Measurements from ENCODE around the gene KRTAP1-1. TPM values are rescaled to one million over a fixed set of nuclear protein-coding genes. Genes with fewer than 3 reads are reported as not detected.
"Not testable (repeated sequence)": the region's sequence is repeated elsewhere in the genome, so short reads cannot be mapped to it uniquely, and the experiment has no call there.

KRTAP1-1 gene
- total and polyA plus RNA-seq, 8 donors, result not detected

DNA sequence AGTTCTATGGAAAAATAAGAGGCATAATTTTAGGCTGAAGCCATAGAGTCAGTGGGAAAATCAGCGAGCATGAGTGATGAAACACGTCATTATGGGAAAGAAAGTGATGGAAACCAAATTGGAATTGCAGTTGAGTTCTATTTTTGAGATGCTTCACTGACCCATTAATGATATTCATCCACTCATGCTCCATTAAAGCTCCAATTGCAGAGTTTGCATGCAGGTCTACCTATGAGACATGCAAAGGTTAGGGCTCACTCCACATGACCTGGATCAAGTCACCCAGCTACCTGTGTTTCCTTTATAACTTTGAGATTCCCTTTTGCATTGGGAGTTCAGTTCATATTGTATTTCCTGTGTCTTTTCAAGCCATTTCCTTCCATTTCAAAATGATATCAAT, 32.4 kb upstream of the KRTAP1-1 start:
- intact Hi-C loops (cut with DNase I), result no loop called here
- H3K4me3 ChIP-seq, result no peak overlapping the region
- TF ChIP-seq, protein P1, sequence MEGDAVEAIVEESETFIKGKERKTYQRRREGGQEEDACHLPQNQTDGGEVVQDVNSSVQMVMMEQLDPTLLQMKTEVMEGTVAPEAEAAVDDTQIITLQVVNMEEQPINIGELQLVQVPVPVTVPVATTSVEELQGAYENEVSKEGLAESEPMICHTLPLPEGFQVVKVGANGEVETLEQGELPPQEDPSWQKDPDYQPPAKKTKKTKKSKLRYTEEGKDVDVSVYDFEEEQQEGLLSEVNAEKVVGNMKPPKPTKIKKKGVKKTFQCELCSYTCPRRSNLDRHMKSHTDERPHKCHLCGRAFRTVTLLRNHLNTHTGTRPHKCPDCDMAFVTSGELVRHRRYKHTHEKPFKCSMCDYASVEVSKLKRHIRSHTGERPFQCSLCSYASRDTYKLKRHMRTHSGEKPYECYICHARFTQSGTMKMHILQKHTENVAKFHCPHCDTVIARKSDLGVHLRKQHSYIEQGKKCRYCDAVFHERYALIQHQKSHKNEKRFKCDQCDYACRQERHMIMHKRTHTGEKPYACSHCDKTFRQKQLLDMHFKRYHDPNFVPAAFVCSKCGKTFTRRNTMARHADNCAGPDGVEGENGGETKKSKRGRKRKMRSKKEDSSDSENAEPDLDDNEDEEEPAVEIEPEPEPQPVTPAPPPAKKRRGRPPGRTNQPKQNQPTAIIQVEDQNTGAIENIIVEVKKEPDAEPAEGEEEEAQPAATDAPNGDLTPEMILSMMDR (IDR thresholded peaks at IDR 0.05), result no peak
- H3K9me3 ChIP-seq, result no peaks in the 10 kb centered on the region
- H3K27ac ChIP-seq, result no peak overlapping the region
- no peaks in the 10 kb centered on the region for H3K4me1 ChIP-seq
- no peak for DNase-seq
- H3K36me3 ChIP-seq, result no peaks in the 10 kb centered on the region
- no peak for ATAC-seq
- H3K27me3 ChIP-seq, result peaks cover 0 to 5% of the 10 kb centered on the region in 2 donors

DNA sequence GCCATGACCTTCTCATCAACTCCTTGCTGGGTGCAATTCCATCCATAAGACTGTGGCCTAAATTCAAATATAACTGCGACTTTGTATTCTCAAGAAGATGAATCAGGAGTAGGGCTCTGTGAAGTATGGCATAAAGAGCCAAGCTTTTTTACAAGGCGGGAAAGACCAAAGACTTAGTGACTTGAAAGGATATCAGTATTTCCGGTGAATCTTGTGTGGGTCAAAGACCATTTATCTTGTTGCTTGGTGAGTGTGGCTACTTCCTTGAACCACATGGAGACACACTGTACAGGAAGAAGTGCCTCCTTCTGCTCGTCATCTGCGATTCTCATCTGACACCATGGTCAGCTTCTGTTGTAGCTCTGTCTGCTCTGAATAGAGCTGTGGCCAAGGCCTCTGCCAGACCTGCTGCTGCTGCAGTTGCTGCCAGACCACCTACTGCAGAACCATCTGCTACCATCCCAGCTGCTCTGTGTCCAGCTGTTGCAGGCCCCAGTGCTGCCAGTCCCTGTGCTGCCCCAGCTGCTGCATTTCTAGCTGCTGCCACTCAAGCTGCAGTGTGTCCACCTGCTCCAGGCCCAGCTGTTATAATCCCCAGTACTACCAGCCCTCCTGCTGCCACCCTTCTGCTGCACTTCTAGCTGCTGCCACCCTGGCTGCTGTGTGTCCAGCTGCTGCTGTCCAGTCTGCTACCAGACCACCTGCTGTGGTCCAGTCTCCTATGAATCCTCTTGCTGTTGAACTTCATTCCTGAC, 30.5 kb upstream of the KRTAP1-1 start:
- Histone ChIP-seq H3K36me3 (no peaks in the 10 kb centered on the region), H3K27me3 (peaks cover 0 to 5% of the 10 kb centered on the region in 2 donors), H3K27ac (no peak overlapping the region), H3K4me3 (no peak overlapping the region), H3K9me3 (no peaks in the 10 kb centered on the region), H3K4me1 (no peaks in the 10 kb centered on the region)
- intact Hi-C loops (cut with DNase I), result no loop called here
- ATAC-seq (no peak), DNase-seq (no peak)
- TF ChIP-seq, protein P1 (IDR thresholded peaks at IDR 0.05), result no peak

DNA sequence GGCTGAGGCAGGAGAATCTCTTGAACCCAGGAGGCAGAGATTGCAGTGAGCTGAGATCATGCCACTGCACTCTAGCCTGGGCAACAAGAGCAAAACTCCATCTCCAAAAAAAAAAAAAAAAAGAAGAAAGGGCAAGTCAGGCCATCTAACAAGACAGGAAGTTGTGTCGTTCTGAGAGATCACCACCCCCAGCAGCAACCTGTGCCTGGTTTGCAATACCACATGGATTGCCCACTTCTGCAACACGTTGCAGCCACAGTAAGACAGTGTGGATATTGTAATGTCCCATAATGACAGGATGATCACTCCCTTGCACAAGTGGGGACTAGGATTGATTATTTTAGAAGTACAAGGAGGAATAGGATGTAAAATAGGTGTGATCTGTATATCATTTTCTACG, 27.8 kb upstream of the KRTAP1-1 start:
- no peak for DNase-seq
- TF ChIP-seq, protein P1 (IDR thresholded peaks at IDR 0.05), result no peak
- no peaks in the 10 kb centered on the region for H3K27me3 ChIP-seq
- H3K4me1 ChIP-seq, result no peaks in the 10 kb centered on the region
- H3K9me3 ChIP-seq, result no peaks in the 10 kb centered on the region
- intact Hi-C loops (cut with DNase I), result no loop called here
- H3K36me3 ChIP-seq, result no peaks in the 10 kb centered on the region
- H3K4me3 ChIP-seq, result no peak overlapping the region
- no peak for ATAC-seq
- no peak overlapping the region for H3K27ac ChIP-seq

DNA sequence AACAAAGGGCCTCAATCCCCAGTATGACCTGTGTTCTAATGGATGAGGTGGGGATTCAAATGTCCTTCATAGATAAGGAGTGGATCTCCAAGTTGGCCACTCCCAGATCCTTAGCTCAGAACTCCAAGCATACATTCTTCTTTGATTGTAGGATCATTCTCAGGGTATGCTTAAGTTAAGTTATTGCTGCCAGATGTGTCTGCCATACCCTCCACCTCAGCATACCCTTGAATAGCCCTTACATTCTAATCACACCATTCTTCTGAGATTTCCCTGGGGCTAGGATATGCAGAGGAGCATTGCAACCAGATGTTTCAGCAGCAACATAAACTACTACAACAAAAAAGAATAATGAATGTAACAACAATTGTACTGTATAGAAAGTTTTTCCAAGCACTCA, 26.0 kb upstream of the KRTAP1-1 start:
- no peak for ATAC-seq
- TF ChIP-seq, protein P1 (IDR thresholded peaks at IDR 0.05), result no peak
- intact Hi-C loops (cut with DNase I), result no loop called here
- H3K9me3 ChIP-seq, result no peaks in the 10 kb centered on the region
- DNase-seq, result no peak
- H3K4me3 ChIP-seq, result no peak overlapping the region
- no peaks in the 10 kb centered on the region for H3K27me3 ChIP-seq
- no peaks in the 10 kb centered on the region for H3K36me3 ChIP-seq
- no peaks in the 10 kb centered on the region for H3K4me1 ChIP-seq
- no peak overlapping the region for H3K27ac ChIP-seq

DNA sequence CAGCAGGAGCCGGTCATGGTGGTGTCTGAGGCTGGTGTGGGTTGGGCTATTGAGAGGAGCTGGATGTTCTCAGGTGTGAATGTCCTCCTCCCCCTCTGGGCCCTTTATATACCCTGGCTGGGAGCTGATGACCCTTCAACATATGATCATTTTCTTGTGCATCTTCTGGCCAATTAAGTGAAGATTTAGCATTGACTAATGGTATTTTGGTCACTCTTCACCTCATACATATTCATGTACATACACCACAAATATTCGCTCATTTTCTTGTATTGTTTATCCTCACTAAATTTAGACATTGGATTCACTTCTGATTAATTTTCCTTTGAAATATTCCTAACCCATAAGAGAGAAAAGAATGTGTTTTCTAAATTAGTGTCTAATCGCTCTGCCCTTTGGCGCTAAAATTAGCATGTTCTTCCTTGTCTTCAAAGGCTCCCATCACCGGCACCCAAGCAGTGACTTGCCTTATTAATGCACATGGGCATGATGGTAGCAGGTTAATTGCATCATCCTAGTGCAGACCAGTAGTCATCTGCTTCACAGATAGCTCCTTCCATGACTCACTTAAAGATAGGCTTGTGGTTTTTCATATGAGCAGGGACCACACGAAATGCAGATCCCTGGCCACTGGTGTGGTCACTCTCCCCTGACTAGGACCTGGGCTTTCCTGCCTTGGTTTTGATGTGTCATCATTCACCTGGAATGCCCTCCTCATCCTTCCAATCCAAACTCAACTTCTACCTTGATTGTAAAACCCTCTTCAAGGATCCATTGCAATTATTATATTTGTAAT, 24.8 kb upstream of the KRTAP1-1 start, which contains the start of gene KRTAP2-4:
KRTAP2-4 (minus strand) TSS at position 51 of the 796 bp plus-strand sequence; CDS start at position 17, 34 bp downstream.
- TF ChIP-seq, protein P1 (IDR thresholded peaks at IDR 0.05), result no peak
- ATAC-seq (no peak), DNase-seq (no peak)
- Histone ChIP-seq H3K4me1 (no peaks in the 10 kb centered on the region), H3K27ac (no peak within 1 kb of the TSS), H3K27me3 (no peaks in the 10 kb centered on the region), H3K4me3 (no peak within 1 kb of the TSS), H3K9me3 (no peaks in the 10 kb centered on the region), H3K36me3 (no peaks in the 10 kb centered on the region)
- intact Hi-C loops (cut with DNase I), result no loop called here

DNA sequence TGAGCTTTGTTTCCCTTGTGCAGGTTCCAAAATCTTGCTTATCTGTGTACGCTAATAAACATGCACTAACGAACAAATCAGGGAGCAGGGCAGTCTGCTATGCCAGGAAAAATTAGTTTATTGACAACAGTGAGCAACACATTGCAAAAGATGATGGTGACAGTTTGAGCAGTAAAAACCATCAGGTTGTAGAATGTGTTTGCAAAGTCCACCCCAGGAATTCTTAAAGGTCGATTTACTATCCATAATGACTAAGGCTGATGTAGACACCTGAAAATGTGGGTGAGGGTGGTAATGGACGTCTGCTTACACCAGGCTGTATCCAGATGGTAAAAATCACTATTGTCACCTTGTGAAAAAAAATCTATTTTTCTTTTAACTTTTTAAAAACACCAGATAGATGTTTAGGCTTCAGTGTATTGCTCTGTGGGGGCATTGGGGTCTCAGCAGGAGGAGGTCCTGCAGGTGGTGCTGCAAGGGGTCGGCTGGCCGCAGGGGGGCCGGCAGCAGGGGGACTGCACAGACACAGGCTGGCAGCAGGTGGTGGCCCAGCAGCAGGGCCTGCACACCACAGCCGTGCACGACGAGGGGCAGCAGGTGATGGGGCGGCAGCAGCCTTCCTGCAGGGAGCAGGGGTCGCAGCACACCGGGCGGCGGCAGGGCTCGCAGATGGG, 23.9 kb upstream of the KRTAP1-1 start:
- intact Hi-C loops (cut with DNase I); DNase-seq; H3K4me3 ChIP-seq; H3K4me1 ChIP-seq; H3K36me3 ChIP-seq; H3K27ac ChIP-seq; H3K27me3 ChIP-seq; ATAC-seq; H3K9me3 ChIP-seq: not testable (repeated sequence)
